Transverse colon (tissue), 4 donors: ENCODE results near the gene DDAH1. TPM values are rescaled to one million over a fixed set of nuclear protein-coding genes. Genes with fewer than 3 reads are reported as not detected.

ENCODE experiments used
- DNase-seq: peaks from one replicate; pipeline ENCODE4 v3.0.0-alpha.2; 2019
- H3K27ac ChIP-seq, 4 donors: fragments of 200-600 bp; sonication (generic); 2 replicates each; pipeline ENCODE4 v1.5.1; 2016 to 2018; ENCODE audit warnings: inconsistent platforms in 4 of 4
- H3K27me3 ChIP-seq: fragments of 200-600 bp; sonication (generic); 2 replicates; pipeline ENCODE4 v1.5.1; 2017; ENCODE audit warnings: inconsistent platforms
- H3K36me3 ChIP-seq, 4 donors: fragments of 200-600 bp; sonication (generic); 2 replicates each; pipeline ENCODE4 v1.5.1; 2017 to 2019; ENCODE audit warnings: inconsistent platforms in 4 of 4
- H3K4me1 ChIP-seq, 4 donors: fragments of 200-600 bp; sonication (generic); 2 replicates each; pipeline ENCODE4 v1.5.1; 2017 to 2020; ENCODE audit warnings: inconsistent platforms in 4 of 4
- H3K4me3 ChIP-seq, 4 donors: fragments of 200-600 bp; sonication (generic); 1 replicate in 1 of 4; 2 replicates in 3 of 4; pipeline versions ENCODE4 v1.5.1 to v1.6.1; 2017 to 2019; ENCODE audit warnings: inconsistent platforms in 4 of 4
- H3K9me3 ChIP-seq, 2 donors: fragments of 200-600 bp; sonication (generic); 2 replicates each; pipeline ENCODE4 v1.5.1; 2017 to 2019; ENCODE audit warnings: inconsistent platforms in 2 of 2
- EP300 ChIP-seq: sonication (generic); formaldehyde crosslinking; IDR thresholded peaks from one replicate; pipeline ENCODE4 v1.6.1; 2017; ENCODE audit warnings: antibody characterized with exemption, low read depth
- POLR2A ChIP-seq: fragments of 450-650 bp; IDR thresholded peaks from one replicate; pipeline ENCODE4 v1.6.1; 2016; ENCODE audit warnings: antibody characterized with exemption, mild to moderate bottlenecking, moderate library complexity
- POLR2AphosphoS5 ChIP-seq, 3 donors: sonication (generic); formaldehyde crosslinking; IDR thresholded peaks; one replicate each; pipeline ENCODE4 v1.6.1; 2016; ENCODE audit warnings: antibody characterized with exemption in 3 of 3
- WGBS, 2 donors: methylation state at CpG; one replicate each; pipeline ENCODE4 v1.1.5; 2018; ENCODE audit warnings: low coverage in 1 of 2; 5-methylcytosine and 5-hydroxymethylcytosine counted together
- in situ Hi-C, 4 donors: fragments of 200-750 bp; cut with MboI; loops; one replicate each; pipeline versions ENCODE4 v1.15.0 to v1.15.1; 2017; ENCODE audit warnings: low sequenced_read_pairs in 3 of 4, low pct_ligation_motif_present in 1 of 4, low pct_unique_long_range_greater_than_20kb in 1 of 4
- intact Hi-C: fragments of 100-400 bp; cut with DNase I; formaldehyde crosslinking; loops from one replicate; pipeline ENCODE4 v1.15.1; 2023; ENCODE audit warnings: low total_unique reads
- total RNA-seq, 4 donors: library from RNA; depleted of rRNA; stranded (reverse); fragments of >200 nt; gene quantifications; one replicate each; pipeline ENCODE4 v1.1.0, GENCODE V29; 2016
- TF ChIP-seq, protein P1 (sequence below), 5 experiments: fragments of 200-600 bp in 3 of 5; fragments of 450-650 bp in 2 of 5; sonication (generic) in 3 of 5; IDR thresholded peaks; 1 replicate in 2 of 5; 2 replicates in 3 of 5; pipeline ENCODE4 v1.5.1; 2016 to 2017; ENCODE audit warnings: antibody characterized with exemption in 5 of 5, inconsistent platforms in 3 of 5, mild to moderate bottlenecking in 2 of 5, moderate library complexity in 1 of 5

The DDAH1 gene
- total RNA-seq, 4 donors from 2014 or later = 22.4 to 69.4 (median 48.3) TPM

DNA sequence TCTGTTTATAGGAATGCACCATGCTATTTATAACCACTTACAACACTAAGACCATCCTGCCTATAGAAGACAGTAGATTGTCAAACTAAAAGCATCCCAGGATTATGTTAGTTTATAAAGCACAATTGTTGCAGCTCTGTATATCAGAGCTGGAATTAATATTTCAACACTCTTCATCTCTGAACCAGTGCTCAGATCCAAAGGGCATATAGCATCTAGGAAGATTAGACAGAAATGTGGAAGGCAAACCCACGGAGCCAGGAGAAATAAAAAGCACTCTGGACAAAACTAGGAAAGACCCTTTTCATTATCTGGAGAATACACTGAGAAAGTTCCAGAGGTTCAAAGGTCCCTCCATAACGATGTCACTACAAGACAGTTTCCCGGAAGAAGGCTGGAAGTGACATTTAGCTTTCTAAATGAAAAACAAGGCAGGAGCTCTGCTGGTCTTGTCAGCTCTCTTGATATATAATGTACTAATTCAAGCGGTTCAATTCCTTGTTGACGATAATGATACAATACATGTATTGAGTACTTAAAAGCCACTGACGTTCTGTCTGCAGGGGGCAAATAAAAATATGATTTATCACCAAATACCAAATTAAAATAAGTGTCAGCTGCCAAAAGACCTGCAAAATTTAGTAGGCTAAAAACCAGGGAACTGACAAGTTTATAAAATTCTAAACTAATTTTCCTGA is 96.7 kb downstream of the DDAH1 start:
- H3K36me3 ChIP-seq = no peaks in the 10 kb centered on the region
- H3K27ac ChIP-seq = no peak overlapping the region
- DNase-seq = no peak
- intact Hi-C loops (no loop called here), in situ Hi-C loops (no loop called here)
- no peaks in the 10 kb centered on the region for H3K9me3 ChIP-seq
- no peak for TF ChIP-seq POLR2A
- TF ChIP-seq POLR2AphosphoS5 (IDR thresholded peaks at IDR 0.05) = no peak
- TF ChIP-seq, protein P1, sequence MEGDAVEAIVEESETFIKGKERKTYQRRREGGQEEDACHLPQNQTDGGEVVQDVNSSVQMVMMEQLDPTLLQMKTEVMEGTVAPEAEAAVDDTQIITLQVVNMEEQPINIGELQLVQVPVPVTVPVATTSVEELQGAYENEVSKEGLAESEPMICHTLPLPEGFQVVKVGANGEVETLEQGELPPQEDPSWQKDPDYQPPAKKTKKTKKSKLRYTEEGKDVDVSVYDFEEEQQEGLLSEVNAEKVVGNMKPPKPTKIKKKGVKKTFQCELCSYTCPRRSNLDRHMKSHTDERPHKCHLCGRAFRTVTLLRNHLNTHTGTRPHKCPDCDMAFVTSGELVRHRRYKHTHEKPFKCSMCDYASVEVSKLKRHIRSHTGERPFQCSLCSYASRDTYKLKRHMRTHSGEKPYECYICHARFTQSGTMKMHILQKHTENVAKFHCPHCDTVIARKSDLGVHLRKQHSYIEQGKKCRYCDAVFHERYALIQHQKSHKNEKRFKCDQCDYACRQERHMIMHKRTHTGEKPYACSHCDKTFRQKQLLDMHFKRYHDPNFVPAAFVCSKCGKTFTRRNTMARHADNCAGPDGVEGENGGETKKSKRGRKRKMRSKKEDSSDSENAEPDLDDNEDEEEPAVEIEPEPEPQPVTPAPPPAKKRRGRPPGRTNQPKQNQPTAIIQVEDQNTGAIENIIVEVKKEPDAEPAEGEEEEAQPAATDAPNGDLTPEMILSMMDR (IDR thresholded peaks at IDR 0.05) = no peak
- TF ChIP-seq EP300 = no peak
- no peak overlapping the region for H3K4me3 ChIP-seq
- no peaks in the 10 kb centered on the region for H3K27me3 ChIP-seq
- H3K4me1 ChIP-seq = peaks cover 0 to 21% (median 11%) of the 10 kb centered on the region in 4 donors
- WGBS, 2 donors = 60% methylated on average over 6 of the region's 6 CpGs

DNA sequence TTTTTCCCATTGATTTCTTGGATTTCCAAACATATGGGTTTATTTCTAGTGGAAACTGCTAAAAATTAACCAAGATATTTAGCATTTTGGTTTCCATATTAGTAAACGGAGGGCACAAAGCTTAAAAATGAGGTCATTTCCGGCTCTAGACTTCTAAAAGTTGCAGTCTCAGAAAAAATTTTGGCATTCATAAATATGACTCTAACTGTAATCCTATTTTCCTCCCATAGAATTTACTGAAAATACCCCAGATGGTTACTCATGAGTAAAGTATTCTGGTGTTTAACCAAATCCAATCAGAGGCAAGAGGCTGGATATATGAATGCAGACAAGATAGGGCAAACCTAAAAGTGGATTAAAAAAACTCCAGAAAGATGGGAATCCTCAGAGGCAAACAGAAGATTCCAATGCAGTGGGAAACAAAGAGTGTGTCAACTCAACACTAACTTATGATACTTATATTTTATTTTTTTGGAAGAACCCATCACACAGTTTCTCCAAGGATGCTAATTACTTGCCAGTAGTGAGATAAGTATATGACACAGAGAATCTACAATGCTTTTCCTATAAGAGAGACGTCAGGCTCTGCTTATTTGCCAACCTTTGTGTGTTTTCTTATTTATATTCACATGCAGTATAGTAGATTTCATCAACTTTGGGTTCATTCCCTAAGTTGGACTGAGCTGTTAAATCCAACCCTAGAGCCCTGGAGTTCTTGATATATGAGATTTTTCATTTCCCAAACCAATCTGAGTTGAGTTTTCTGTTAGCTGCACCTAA is 98.4 kb downstream of the DDAH1 start:
- TF ChIP-seq, protein P1 (IDR thresholded peaks at IDR 0.05) = no peak
- TF ChIP-seq EP300 (no peak), POLR2AphosphoS5 (IDR thresholded peaks at IDR 0.05) (no peak), POLR2A (no peak)
- Histone ChIP-seq H3K36me3 (no peaks in the 10 kb centered on the region), H3K9me3 (no peaks in the 10 kb centered on the region), H3K27ac (no peak overlapping the region), H3K27me3 (no peaks in the 10 kb centered on the region), H3K4me1 (peaks cover 0 to 5% (median 3%) of the 10 kb centered on the region in 4 donors), H3K4me3 (no peak overlapping the region)
- no peak for DNase-seq
- intact Hi-C loops = no loop called here
- WGBS, 2 donors = 69 to 77% methylated on average over 3 of the region's 3 CpGs
- in situ Hi-C loops = no loop called here

DNA sequence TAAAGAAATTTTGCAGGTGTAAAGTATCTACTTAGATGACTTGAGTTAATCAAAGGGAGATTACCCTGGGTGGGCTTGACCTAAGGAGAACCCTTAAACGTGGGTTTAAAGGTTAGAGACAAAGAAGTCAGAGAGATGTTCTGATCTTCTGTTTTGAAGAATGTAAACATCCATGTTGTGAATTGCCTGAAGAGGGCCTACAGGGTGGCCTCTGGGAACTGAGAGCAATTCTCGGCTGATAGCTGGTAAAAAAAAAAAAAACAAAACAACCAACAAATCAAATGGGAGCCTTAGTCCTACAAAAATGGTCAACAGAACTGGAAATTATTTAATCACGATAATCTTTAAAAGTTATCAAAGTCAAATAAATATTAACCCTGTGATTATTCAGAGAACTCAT is 99.1 kb downstream of the DDAH1 start:
- in situ Hi-C loops (no loop called here), intact Hi-C loops (no loop called here)
- TF ChIP-seq, protein P1 (IDR thresholded peaks at IDR 0.05) = no peak
- no peak for TF ChIP-seq EP300
- TF ChIP-seq POLR2AphosphoS5 (IDR thresholded peaks at IDR 0.05) = no peak
- no peak for TF ChIP-seq POLR2A
- Histone ChIP-seq H3K36me3 (no peaks in the 10 kb centered on the region), H3K9me3 (no peaks in the 10 kb centered on the region), H3K27me3 (no peaks in the 10 kb centered on the region), H3K4me3 (no peak overlapping the region), H3K27ac (no peak overlapping the region), H3K4me1 (peaks cover 0 to 9% (median 0%) of the 10 kb centered on the region in 4 donors)
- no peak for DNase-seq
- 64 to 71% methylated on average over 3 of the region's 3 CpGs for WGBS, 2 donors

DNA sequence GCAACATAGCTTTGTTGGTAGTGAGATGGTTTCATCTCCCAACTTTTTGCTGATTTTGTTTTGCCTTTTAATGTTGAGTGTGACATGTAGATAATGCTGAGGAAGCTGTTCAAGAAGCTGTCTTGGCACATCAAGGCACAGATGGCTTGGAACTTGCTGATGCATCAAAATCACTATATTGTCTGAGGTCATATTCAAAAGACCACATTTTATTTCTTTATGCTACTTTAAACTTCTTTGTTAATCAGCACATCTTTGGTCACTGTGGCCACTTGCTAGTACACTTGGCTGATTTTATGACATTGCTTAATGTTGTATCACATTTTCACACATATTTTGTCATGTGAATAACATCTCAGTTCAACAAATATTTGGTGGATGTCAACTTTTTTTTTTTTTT is 101.4 kb downstream of the DDAH1 start:
- peaks cover 0 to 20% (median 1%) of the 10 kb centered on the region in 4 donors for H3K4me1 ChIP-seq
- no peaks in the 10 kb centered on the region for H3K27me3 ChIP-seq
- no peak for DNase-seq
- no peak overlapping the region for H3K27ac ChIP-seq
- H3K4me3 ChIP-seq = no peak overlapping the region
- in situ Hi-C loops = no loop called here
- TF ChIP-seq, protein P1 (IDR thresholded peaks at IDR 0.05) = no peak
- H3K9me3 ChIP-seq = no peaks in the 10 kb centered on the region
- intact Hi-C loops = no loop called here
- no peaks in the 10 kb centered on the region for H3K36me3 ChIP-seq
